Brain pericyte (primary cell): ENCODE data around the gene PLPP7.
"Not testable (repeated sequence)": the region's sequence is repeated elsewhere in the genome, so short reads cannot be mapped to it uniquely, and the experiment has no call there.

ENCODE experiments used
- DNase-seq: peaks from one replicate; pipeline ENCODE4 v3.0.0-alpha.2; 2012; ENCODE audit warnings: low read depth, low spot score

Gene PLPP7

GRCh38 chr9:131266266-131267229 lies 23.0 kb upstream of the PLPP7 start:
- DNase-seq: no peak

- DNase-seq: no peak
These were observed 19.1 kb upstream of the PLPP7 start for GRCh38 chr9:131270171-131271015.

- DNase-seq: not testable (repeated sequence)
These were observed 18.6 kb upstream of the PLPP7 start for GRCh38 chr9:131271016-131271273.

GRCh38 chr9:131271506-131271931 lies 18.0 kb upstream of the PLPP7 start:
- DNase-seq: no peak

GRCh38 chr9:131272212-131272611 lies 17.3 kb upstream of the PLPP7 start:
- DNase-seq: no peak

GRCh38 chr9:131273146-131273855 lies 16.2 kb upstream of the PLPP7 start:
- no peak for DNase-seq

GRCh38 chr9:131273856-131274673 lies 15.5 kb upstream of the PLPP7 start:
- DNase-seq: no peak

- DNase-seq: no peak
These were observed 14.7 kb upstream of the PLPP7 start for GRCh38 chr9:131274674-131275331.

- DNase-seq: no peak
These were observed 14.0 kb upstream of the PLPP7 start for GRCh38 chr9:131275332-131276093.

GRCh38 chr9:131276094-131276888 lies 13.2 kb upstream of the PLPP7 start, which contains the start of gene FAM78A:
TSS of gene FAM78A (minus strand) at chr9:131276510. CDS start at chr9:131276179, 331 bp downstream.
- no peak for DNase-seq

- DNase-seq: no peak
These were observed 12.6 kb upstream of the PLPP7 start for GRCh38 chr9:131276891-131277286.

- DNase-seq: no peak
These were observed 12.1 kb upstream of the PLPP7 start for GRCh38 chr9:131277287-131277909.

- DNase-seq: no peak
These were observed 11.4 kb upstream of the PLPP7 start for GRCh38 chr9:131277910-131278701.

- DNase-seq: no peak
These were observed 10.8 kb upstream of the PLPP7 start for GRCh38 chr9:131278702-131279111.

GRCh38 chr9:131279196-131279862 lies 10.2 kb upstream of the PLPP7 start:
- no peak for DNase-seq

GRCh38 chr9:131279863-131280570 lies 9.5 kb upstream of the PLPP7 start:
- no peak for DNase-seq
